Bronchial epithelial cell (primary cell): ENCODE results near the gene KRTAP13-3. TPM values are rescaled to one million over a fixed set of nuclear protein-coding genes. Genes with fewer than 3 reads are reported as not detected.
A peak's percentile ranks its signal among the peaks of the same experiment; 100 is the strongest.

Experiments
- DNase-seq: peaks from one replicate; pipeline ENCODE4 v3.0.0-alpha.2; 2010; ENCODE audit warnings: low read depth
- FAIRE-seq: peaks from 2 replicates; lab custom pipeline; 2011; peaks lifted over from hg19 to GRCh38; lab: Jason Lieb, UNC
- H3K27me3 ChIP-seq: 2 replicates; pipeline ENCODE4 v1.5.1; 2011; ENCODE audit warnings: low read length; ENCODE audit not compliant: control insufficient read depth, insufficient read depth
- H3K36me3 ChIP-seq: 2 replicates; pipeline ENCODE4 v1.5.1; 2011; ENCODE audit warnings: low read length; ENCODE audit not compliant: control insufficient read depth, insufficient read depth
- H3K4me3 ChIP-seq: 2 replicates; pipeline ENCODE4 v1.5.1; 2011; ENCODE audit warnings: mild to moderate bottlenecking, low read depth, low read length, control low read depth
- CTCF ChIP-seq: IDR thresholded peaks from 2 replicates; pipeline ENCODE4 v1.5.1; 2011; ENCODE audit warnings: mild to moderate bottlenecking, moderate library complexity, low read length, control low read depth, inconsistent platforms; ENCODE audit not compliant: insufficient read depth, severe bottlenecking
- total RNA-seq: library from RNA; depleted of rRNA; stranded (reverse); fragments of >200 nt; gene quantifications from 2 replicates; pipeline ENCODE4 v1.2.1, GENCODE V29; 2014

The KRTAP13-3 gene
- total RNA-seq, 1 donor from 2014 or later, result not detected

- Histone ChIP-seq H3K36me3 (no peaks in the 10 kb centered on the region), H3K27me3 (no peaks in the 10 kb centered on the region), H3K4me3 (no peak overlapping the region)
- DNase-seq (no peak), FAIRE-seq (no peak)
- no peak for TF ChIP-seq CTCF
These were observed 1.0 kb upstream of the KRTAP13-3 start for GRCh38 chr21:30426731-30427130.

DNA sequence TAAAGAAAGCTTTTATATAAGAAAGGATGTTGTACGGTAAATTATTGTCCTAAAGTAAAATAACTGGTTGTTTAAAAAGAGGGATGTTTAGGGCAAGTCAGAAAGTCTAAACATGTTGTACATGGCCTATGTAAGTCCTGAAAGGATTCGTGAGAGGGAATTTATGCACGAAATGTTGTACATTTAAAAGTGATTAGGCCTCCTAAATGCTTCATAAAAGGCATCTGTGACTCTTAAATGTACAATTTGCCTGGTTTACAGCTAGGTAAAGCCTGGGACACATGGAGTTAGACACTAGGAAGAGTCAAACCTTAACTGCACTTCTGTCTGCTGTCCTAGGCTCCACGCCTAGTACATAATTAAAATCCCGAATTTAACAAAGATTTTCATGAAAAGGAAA, 9.7 kb downstream of the KRTAP13-3 start:
- H3K4me3 ChIP-seq, result no peak overlapping the region
- DNase-seq, result no peak
- TF ChIP-seq CTCF, result no peak
- H3K36me3 ChIP-seq, result no peaks in the 10 kb centered on the region
- H3K27me3 ChIP-seq, result no peaks in the 10 kb centered on the region
- no peak for FAIRE-seq

DNA sequence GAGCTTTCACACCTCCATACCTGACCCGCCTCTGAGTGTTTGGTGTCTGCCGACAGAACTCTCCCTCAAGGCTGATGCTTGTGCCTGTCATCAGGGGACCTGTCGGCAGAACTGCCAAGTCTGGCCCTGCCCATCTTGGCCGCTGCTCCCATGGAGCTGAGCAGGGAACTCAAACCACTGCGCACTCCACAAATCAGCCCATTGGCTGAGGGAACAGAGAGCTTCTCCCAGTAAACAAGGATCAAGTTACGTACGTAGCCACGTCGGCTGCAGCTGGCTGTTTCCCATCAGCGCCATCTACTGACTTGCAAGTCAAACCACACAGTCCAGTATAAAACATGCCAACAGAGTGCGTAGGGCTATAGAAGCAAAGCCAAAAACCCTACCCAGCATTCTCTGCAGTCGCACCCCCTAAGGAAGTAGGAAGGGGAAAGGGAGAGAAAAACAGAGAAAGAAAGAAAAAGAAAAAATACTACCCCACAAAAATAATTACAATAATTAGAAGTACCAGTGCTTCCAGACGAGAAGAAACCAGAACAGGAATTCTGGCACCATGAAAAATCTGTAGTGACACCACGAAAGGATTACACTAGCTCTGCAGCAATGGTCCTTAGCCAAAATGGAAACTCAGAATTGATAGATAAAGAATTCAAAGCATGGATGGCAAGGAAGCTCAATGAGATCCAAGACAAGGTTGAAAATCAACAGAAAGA, 16.8 kb downstream of the KRTAP13-3 start:
- peak; percentile 87 for DNase-seq
- TF ChIP-seq CTCF, result peak; percentile 83
- Histone ChIP-seq H3K4me3 (no peak overlapping the region), H3K27me3 (no peaks in the 10 kb centered on the region), H3K36me3 (no peaks in the 10 kb centered on the region)
- FAIRE-seq, result peak; percentile 91

GRCh38 chr21:30395731-30396130, 30.0 kb downstream of the KRTAP13-3 start, which contains the start of gene KRTAP13-1:
Gene KRTAP13-1, plus strand, starts transcription at chr21:30396031. Its CDS starts 56 bp downstream, at chr21:30396087.
- H3K27me3 ChIP-seq, result no peaks in the 10 kb centered on the region
- H3K36me3 ChIP-seq, result no peaks in the 10 kb centered on the region
- H3K4me3 ChIP-seq, result no peak within 1 kb of the TSS
- DNase-seq (no peak), FAIRE-seq (no peak)
- TF ChIP-seq CTCF, result no peak

DNA sequence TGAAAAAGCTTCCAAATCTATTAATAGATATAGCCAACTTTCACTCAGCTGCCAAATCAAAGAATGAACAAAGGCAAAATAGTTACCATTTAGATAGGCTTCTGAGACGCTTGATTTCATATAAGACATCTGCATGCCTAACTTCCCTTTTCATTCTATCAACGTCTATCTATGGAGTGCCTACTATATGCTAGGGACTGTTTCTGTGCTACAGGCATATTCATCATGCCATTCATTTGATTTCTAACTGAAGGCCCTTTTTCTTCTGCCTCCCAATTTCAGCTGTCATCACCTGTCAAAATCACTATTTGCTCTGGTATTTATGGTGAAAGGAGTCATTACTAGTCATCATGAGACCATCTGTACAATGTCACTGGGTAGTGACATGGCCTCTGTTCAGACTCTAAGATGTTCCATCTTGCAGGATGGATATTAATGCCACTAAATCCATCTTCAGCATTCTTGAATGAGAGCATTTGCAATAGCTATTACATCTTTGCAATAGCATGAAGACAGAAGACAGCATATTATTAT, 34.2 kb downstream of the KRTAP13-3 start:
- FAIRE-seq (no peak), DNase-seq (no peak)
- Histone ChIP-seq H3K36me3 (no peaks in the 10 kb centered on the region), H3K4me3 (no peak overlapping the region), H3K27me3 (no peaks in the 10 kb centered on the region)
- TF ChIP-seq CTCF, result no peak
